Measurements from ENCODE around the gene CEBPG. TPM values are rescaled to one million over a fixed set of nuclear protein-coding genes. Genes with fewer than 3 reads are reported as not detected.

The CEBPG gene
- total and polyA plus RNA-seq, 4 donors: 21.5 to 29.7 (median 24.7) TPM

GRCh38 chr19:33333642-33334041 lies 39.9 kb upstream of the CEBPG start:
- ATAC-seq (ENCODE audit: insufficient read depth, low FRiP score) (no peak), DNase-seq (no peak)
- WGBS, 2 donors: 81 to 84% methylated on average over 3 of the region's 3 CpGs
- no peak overlapping the region for H3K4me3 ChIP-seq
- no peaks in the 10 kb centered on the region for H3K4me1 ChIP-seq (ENCODE audit: control insufficient read depth in 5 of 5, insufficient read depth in 5 of 5, low read length in 5 of 5)
- no peaks in the 10 kb centered on the region for H3K36me3 ChIP-seq (ENCODE audit: control insufficient read depth in 4 of 4, insufficient read depth in 4 of 4, low read length in 4 of 4)
- H3K27me3 ChIP-seq (ENCODE audit: control insufficient read depth in 3 of 3, insufficient read depth in 3 of 3, low read length in 2 of 3): no peaks in the 10 kb centered on the region
- H3K9me3 ChIP-seq (ENCODE audit: control insufficient read depth in 4 of 4, insufficient read depth in 3 of 4, low read length in 3 of 4): peaks cover 0 to 2% (median under 1%) of the 10 kb centered on the region in 4 donors
- TF ChIP-seq, protein P1, sequence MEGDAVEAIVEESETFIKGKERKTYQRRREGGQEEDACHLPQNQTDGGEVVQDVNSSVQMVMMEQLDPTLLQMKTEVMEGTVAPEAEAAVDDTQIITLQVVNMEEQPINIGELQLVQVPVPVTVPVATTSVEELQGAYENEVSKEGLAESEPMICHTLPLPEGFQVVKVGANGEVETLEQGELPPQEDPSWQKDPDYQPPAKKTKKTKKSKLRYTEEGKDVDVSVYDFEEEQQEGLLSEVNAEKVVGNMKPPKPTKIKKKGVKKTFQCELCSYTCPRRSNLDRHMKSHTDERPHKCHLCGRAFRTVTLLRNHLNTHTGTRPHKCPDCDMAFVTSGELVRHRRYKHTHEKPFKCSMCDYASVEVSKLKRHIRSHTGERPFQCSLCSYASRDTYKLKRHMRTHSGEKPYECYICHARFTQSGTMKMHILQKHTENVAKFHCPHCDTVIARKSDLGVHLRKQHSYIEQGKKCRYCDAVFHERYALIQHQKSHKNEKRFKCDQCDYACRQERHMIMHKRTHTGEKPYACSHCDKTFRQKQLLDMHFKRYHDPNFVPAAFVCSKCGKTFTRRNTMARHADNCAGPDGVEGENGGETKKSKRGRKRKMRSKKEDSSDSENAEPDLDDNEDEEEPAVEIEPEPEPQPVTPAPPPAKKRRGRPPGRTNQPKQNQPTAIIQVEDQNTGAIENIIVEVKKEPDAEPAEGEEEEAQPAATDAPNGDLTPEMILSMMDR (IDR thresholded peaks at IDR 0.05; ENCODE audit: control extremely low read depth, extremely low read depth): no peak
- no peak overlapping the region for H3K27ac ChIP-seq (ENCODE audit: low read depth in 1 of 2, low read length in 1 of 2)
- no peak overlapping the region for H3K9ac ChIP-seq (ENCODE audit: insufficient read depth in 1 of 2, low read length in 2 of 2)

- no peak overlapping the region for H3K27ac ChIP-seq (ENCODE audit: low read depth in 1 of 2, low read length in 1 of 2)
- DNase-seq: no peak
- no peaks in the 10 kb centered on the region for H3K4me1 ChIP-seq (ENCODE audit: control insufficient read depth in 5 of 5, insufficient read depth in 5 of 5, low read length in 5 of 5)
- no peaks in the 10 kb centered on the region for H3K27me3 ChIP-seq (ENCODE audit: control insufficient read depth in 3 of 3, insufficient read depth in 3 of 3, low read length in 2 of 3)
- peaks cover 0 to 2% (median under 1%) of the 10 kb centered on the region in 4 donors for H3K9me3 ChIP-seq (ENCODE audit: control insufficient read depth in 4 of 4, insufficient read depth in 3 of 4, low read length in 3 of 4)
- TF ChIP-seq, protein P1 (IDR thresholded peaks at IDR 0.05; ENCODE audit: control extremely low read depth, extremely low read depth): no peak
- no peak overlapping the region for H3K9ac ChIP-seq (ENCODE audit: insufficient read depth in 1 of 2, low read length in 2 of 2)
- no peak for ATAC-seq (ENCODE audit: insufficient read depth, low FRiP score)
- 96 to 100% methylated on average over 3 of the region's 3 CpGs for WGBS, 2 donors
- no peak overlapping the region for H3K4me3 ChIP-seq
- no peaks in the 10 kb centered on the region for H3K36me3 ChIP-seq (ENCODE audit: control insufficient read depth in 4 of 4, insufficient read depth in 4 of 4, low read length in 4 of 4)
Measured at GRCh38 chr19:33334271-33334670, 39.2 kb upstream of the CEBPG start.

GRCh38 chr19:33335446-33335845 lies 38.1 kb upstream of the CEBPG start:
- Histone ChIP-seq H3K9ac (ENCODE audit: insufficient read depth in 1 of 2, low read length in 2 of 2) (no peak overlapping the region), H3K27ac (ENCODE audit: low read depth in 1 of 2, low read length in 1 of 2) (no peak overlapping the region), H3K4me1 (ENCODE audit: control insufficient read depth in 5 of 5, insufficient read depth in 5 of 5, low read length in 5 of 5) (no peaks in the 10 kb centered on the region), H3K4me3 (no peak overlapping the region), H3K9me3 (ENCODE audit: control insufficient read depth in 4 of 4, insufficient read depth in 3 of 4, low read length in 3 of 4) (peaks cover 0 to 2% (median under 1%) of the 10 kb centered on the region in 4 donors), H3K36me3 (ENCODE audit: control insufficient read depth in 4 of 4, insufficient read depth in 4 of 4, low read length in 4 of 4) (no peaks in the 10 kb centered on the region), H3K27me3 (ENCODE audit: control insufficient read depth in 3 of 3, insufficient read depth in 3 of 3, low read length in 2 of 3) (no peaks in the 10 kb centered on the region)
- no peak for ATAC-seq (ENCODE audit: insufficient read depth, low FRiP score)
- no peak for DNase-seq
- TF ChIP-seq, protein P1 (IDR thresholded peaks at IDR 0.05; ENCODE audit: control extremely low read depth, extremely low read depth): no peak
- 88 to 90% methylated on average over 5 of the region's 5 CpGs for WGBS, 2 donors
